ENCODE measurements around the gene NEU1.
"Not testable (repeated sequence)": the region's sequence is repeated elsewhere in the genome, so short reads cannot be mapped to it uniquely, and the experiment has no call there.

NEU1 gene

DNA sequence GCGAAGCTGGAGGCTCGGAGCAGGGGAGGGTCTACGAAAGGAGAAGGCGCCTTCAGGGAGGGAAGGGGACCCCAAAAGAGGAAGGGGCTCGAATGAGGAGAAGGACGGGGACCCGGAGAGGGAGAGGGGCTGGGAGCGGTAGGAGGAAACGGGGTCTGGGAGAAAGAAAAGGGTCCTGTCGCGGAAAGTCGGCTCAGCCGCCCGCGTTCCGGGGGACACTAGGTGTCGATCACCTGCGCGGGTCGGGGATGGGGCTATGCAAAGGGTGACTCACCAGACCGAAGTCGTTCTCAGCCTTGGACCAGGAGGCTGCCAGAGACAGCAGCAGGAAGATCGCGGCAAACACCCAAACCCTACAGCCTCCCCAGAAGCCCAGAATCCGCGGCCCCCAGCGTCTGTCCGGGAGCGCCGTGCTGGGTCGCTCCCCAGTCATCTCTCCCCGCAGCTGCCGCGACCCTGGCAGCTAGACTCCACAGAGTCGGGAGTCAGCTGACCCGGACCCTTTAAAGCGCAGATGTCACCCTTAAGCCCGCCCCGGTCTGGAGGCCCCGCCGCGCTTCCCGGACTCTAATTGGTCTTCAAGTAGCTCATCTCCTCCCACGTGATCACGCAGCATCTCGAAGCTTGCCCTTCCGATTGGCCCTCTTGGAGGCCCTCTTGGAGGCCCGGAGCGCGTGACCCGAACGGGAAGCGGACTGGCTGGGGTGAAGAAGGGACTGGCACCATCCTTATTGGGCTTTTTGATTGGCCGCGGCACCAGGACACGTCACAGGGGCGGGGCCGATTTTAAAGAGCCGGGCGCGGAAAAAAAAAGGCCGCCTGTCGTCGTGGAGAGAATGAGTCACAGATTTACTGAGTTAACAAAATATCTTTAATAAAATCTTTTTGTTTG is at the start of gene NEU1:
Gene NEU1, minus strand, starts transcription at position 478 of the 892 bp plus-strand sequence. Its CDS starts 45 bp downstream, at position 433.
- peak; percentile 98 for DNase-seq

DNA sequence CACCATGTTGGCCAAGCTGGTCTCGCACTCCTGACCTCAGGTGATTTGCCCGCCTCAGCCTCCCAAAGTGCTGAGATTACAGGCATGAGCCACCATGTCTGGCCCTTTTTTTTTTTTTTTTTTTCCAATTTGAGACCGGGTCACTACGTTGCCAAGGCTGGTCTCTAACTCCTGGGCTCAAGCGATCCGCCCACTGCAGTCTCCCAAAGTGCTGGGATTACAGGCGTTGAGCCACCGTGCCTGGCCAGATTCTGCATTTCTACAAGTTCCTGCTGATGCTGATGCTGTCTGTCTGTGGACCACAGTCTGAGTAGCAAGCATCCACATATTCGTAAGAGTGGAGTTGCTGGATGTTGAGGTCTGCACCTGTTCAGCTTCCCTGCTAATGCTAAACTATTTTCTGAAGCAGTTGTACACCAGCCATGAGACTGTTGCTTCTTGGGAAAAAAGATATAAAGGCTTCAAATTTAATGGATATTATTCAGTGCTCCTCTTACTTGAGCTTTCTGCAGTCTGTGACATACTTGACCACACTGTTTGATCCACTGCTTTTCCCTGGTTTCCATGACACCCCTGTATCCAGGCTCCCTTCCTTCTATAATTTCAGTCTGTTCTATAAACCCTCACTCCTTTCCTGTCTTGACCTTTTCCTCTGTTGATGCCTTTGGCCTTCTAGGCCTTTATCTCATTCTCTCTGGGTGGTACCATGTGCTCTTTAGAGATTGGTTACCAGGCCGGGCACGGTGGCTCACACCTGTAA is 49.4 kb upstream of the NEU1 start:
- no peak for DNase-seq

DNA sequence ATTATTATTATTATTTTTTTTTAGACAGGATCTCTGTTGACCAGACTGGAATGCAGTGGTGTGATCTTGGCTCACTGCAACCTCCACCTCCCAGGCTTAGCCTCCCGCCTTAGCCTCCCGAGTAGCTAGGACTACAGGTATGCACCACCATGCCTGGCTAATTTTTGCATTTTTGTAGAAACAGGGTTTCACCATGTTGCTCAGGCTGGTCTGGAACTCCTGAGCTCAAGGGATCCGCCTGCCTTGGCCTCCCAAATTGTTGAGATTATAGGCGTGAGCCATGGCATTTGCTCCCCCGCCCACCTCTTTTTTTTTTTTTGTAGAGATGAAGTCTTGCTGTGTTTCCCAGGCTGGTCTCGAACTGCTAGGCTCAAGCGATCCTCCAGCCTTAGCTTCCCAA is 46.7 kb upstream of the NEU1 start:
- DNase-seq: not testable (repeated sequence)

DNA sequence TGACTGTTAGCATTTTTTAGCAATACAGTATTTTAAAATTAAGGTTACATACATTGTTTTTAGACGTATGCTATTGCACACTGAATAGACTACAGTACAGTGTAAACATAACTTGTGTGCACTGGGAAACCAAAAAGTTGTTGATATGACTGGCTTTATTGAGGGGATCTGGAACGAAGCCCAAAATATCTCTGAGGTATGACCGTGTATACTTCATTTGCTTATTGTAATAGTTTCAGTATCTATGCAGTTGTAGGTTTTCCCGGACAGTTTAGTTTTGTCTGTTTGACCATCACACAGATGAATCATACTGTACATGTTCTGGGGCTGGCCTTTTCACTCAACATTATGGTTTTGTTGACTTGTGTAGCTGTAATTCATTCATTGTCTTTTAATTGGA is 46.2 kb upstream of the NEU1 start:
- DNase-seq: no peak

DNA sequence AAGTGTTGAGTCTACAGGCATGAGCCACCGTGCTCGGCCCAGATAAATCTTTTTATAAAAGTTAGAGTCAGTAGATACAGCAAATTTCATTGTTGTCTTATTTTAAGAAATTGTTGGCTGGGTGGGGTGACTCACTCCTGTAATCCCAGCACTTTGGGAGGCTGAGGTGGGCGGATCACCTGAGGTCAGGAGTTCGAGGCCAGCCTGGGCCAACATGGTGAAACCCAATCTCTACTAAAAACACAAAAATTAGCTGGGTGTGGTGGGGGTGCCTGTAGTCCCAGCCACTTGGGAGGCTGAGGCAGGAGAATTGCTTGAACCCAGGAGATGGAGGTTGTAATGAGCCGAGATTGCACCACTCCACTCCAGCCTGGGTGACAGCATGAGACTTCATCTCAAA is 45.6 kb upstream of the NEU1 start:
- not testable (repeated sequence) for DNase-seq

DNA sequence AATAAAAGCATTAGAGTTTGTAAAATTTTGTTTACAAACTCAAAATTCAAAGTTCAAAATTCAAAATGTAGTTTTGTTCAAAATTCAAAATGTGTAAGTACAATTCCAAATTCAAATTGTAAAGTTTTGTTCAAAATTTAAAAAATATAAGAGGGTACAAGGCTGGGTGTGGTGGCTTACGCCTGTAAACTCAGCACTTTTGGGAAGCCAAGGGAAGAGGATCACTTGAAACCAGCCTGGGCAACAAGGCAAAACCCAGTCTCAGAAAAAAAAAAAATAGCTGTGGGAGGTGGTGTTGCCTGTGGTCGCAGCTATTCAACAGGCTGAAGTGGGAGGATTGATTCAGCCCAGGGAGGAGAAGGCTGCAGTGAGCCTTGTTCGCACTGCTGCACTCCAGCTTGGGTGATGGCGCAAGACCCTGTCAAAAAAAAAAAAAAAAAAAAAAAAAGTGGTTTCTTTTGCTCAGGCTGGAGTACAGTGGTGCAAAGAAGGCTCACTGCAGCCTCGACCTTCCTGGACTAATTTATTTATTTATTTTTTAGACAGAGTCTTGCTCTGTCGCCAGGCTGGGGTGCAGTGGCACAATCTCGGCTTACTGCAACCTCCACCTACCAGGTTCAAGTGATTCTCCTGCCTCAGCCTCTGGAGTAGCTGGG is 44.7 kb upstream of the NEU1 start:
- no peak for DNase-seq

DNA sequence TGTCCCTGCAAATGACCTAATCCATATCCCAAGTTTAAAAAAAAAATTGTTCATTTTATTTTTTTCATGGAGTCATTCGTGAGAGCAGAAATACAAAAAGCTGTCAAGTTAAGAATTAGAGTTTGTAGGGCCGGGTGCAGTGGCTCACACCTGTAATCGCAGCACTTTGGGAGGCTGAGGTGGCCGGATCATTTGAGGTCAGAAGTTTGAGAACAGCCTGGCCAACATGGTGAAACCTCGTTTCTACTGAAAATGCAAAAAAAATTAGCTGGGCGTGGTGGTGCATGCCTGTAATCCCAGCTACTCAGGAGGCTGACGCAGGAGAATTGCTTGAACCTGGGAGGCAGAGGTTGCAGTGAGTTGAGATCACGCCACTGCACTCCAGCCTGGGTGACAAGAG is 44.1 kb upstream of the NEU1 start:
- not testable (repeated sequence) for DNase-seq

DNA sequence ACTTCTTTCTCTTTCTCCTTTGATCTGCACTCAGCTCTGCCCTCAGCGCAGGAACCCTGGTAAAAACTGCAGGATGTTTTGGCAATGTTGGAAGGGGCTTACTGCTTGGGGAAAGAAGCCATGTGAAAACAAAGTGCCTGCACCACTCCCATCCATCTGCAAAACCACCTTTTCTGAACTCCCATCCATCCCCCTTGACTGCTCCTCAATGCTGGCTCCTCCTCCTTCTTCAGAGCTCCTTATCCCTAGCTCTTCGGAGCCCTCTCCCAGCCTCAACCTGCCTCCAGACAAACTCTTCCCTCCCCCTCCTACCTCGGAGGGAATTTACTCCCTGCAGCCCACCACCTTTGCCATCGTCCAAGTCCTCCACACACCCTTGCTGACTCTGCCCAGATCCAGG is 43.5 kb upstream of the NEU1 start:
- DNase-seq: no peak

DNA sequence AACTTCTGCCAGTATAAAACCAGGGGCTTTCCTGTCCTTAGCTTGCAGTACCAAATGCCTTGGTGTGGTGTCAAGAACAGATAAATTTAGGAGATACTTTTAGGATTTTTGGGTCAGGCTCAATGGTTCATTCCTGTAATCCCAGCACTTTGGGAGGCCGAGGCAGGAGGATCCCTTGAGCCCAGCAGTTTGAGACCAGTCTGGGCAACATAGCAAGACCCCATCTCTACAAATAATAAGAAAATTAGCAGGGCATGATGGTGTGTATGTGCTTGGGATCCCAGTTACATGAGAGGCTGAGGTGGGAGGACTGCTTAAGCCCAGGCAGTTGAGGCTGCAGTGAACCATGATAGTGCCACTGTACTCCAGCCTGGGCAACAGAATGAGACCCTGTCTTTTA is 42.4 kb upstream of the NEU1 start:
- no peak for DNase-seq

DNA sequence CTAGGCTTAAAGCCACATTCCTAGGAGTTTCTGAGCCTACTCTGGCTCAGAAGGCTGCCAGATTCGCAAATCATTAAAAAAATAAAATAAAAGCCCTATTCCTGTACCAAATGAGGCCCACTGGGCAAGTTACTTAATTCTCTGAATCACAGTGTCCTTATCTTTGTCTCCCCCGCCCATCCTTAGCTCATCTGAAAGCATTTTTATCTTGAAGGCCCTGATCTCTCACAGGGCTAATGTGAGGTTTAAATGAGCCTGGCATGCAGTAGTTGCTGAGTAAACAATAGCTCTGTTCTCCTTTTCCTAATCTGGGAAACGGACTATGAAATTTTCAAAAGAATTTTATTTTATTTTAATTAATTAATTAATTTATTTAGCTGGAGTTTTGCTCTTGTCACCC is 41.3 kb upstream of the NEU1 start:
- no peak for DNase-seq

DNA sequence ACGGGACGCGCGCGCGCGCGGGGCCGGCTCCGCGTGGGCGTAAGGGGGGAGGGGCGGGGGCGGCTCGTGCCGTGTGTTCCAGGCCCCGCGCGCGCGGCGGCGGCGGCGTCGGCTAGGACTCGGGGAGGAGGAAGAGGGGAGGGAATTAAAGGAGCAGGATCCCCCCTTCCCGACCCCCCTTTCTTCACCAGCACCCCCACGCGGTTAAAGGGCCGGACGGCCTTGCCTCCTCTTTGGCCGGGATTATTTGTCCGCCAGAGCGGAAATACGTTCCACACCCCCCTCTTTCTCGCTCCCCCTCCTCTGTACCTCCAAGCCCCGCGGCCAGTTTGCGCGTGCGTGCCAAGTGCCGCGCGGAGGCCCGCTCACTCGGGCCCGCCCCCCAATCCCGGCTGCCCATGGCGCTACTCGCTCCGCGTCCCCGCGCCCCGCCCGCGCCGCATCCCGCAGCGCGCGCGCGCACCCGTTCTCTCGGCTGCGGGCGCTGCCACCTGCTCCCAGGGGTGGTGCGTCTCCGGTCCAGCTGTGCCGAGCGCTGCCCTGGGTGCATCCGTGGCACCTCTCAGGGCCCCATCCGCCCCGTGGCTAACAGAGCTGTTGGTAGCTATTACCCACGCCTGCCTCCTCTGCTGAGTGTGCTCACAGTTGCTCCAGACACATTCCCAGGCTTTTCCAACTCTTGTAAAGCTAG is 39.5 kb upstream of the NEU1 start, which contains the start of gene ZBTB12:
Gene ZBTB12, minus strand, starts transcription at position 134 of the 691 bp plus-strand sequence. CDS start 781 bp downstream, outside the sequence.
- DNase-seq: peak; percentile 92

DNA sequence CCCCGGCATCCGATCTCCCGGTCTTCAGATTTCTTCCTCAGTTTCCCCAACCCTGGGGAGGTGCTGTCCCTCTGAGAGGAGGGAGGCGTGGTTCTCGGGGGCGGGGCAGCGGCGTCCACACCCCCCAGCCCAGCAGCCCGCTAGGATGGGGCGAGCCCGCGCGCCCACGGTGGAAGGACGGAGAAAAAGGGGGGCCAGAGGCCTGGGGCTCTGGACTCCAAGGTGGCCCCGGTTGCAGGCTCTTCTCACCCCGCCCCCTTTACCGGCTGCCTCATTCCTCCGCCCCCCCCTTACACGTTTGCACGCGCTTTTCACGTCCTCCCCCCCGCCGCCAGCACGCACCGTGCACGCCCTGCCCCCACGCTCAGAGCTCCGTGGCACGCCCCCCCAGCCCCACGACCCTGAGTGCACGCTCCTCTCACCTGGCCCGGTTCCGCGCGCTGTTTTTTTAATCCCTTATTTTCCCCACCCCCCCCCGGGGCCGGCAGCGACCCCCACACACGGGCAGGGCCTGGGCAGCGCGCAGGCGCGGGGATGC is 38.9 kb upstream of the NEU1 start:
- DNase-seq: peak; percentile 84

DNA sequence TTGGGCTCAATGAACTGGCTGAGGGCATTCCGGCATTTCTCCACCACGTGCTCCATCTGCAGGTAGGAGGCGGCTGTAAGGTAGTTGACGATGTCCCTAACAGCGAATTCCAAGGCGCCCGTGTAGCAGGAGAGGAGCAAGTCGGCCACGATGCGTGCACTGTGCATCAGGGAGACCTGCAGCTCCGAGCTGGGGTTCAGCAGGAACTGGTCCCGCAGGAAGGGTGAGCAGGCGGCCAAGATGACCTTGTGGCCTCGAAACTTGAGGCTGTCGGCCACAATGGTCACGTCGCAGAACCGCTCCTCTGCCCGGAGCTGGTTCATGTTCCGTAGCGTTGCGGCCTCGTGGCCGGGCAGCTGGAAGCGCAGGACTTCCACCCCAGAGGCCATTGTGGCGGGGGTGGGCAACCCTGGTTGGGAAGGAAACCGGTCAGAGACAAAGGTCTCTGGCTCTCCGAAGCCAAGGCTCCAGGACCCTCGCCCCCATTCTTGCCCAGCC is 38.3 kb upstream of the NEU1 start:
- DNase-seq: no peak

DNA sequence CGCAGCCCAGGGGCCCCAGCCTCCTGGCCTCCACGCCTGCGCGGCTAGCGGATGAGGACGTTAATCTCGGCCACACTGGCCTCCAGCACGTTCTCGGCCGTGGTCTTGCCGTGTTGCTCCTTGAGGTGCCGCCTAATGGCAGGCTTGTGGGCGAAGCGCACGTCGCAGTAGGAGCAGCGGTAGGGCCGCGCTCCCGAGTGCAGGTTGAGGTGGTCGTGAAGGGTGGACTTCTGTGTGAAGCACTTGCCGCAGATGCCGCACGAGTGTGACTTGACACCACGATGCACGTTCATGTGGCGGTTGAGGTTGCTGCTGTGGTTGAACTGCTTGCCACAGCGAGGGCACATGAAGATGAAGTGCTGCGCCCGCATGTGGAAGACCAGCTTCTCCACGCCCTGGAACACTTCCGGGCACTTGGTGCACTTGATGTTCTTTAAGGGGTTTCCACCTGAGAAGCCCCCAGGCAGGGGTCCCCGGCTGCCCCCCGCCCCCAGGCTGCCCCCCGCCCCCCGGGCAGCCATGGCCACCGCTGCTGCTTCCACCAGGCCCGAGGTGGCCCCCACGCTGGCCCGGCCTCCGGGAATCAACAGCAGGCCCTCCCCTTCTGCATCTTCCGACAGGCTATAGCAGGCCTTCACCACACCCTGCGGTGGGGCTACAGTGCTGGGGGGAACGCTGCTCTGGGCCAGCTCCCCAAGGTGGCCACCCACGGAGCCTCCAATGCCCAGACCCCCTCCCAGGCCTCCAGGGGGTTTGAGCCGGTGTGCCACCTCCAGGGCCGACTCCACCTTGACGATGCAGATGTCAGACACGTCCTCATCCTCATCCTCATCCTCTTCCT is 37.5 kb upstream of the NEU1 start:
- DNase-seq: no peak

DNA sequence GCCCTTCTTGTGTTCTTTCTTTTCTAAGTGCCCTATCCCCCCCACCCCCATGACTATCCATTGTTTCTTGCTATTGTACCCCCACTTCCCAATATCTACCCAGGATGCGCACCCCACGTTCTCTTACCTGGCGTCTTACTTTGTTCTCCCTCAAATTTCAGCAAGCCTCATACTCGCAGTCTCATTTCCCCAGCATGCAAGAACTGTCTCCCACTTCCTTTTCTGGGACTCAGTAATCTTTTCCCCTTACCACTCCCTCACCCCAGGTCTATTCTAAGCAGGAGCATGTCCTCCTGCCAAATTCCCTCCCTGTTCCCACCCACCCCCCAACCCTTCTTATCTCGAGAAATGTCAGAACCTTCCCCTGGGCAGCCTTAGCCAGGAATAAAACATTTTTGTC is 36.6 kb upstream of the NEU1 start:
- DNase-seq: no peak

DNA sequence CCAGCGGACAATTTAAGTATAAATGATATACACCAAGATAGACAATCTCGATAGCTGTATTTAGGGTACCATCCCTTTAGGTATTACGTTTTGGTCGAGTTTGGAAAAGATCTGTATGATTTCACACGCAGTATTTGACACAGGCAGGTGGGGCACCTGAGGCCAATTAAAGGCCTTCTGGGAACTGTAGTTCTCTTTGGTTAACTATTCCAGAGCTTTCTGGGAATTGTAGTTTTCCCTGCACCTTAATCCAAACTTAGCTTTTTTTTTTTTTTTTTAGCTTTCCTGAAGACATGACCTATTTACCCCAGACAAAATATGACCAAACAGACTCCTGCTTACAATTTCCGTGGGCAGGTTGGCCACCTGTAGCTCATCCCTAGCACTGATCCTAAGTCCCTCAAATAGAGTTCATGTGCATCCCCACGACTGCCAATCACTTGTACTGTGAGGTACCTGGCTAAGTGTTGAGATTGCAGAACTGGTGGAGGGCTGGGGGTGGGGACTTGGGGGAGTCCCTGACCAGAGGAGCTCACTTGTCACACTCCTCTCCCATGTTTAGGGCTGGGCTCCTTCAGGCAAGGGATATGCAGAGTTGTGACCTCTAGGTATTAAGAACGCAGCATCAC is 35.9 kb upstream of the NEU1 start:
- peak; percentile 55 for DNase-seq

DNA sequence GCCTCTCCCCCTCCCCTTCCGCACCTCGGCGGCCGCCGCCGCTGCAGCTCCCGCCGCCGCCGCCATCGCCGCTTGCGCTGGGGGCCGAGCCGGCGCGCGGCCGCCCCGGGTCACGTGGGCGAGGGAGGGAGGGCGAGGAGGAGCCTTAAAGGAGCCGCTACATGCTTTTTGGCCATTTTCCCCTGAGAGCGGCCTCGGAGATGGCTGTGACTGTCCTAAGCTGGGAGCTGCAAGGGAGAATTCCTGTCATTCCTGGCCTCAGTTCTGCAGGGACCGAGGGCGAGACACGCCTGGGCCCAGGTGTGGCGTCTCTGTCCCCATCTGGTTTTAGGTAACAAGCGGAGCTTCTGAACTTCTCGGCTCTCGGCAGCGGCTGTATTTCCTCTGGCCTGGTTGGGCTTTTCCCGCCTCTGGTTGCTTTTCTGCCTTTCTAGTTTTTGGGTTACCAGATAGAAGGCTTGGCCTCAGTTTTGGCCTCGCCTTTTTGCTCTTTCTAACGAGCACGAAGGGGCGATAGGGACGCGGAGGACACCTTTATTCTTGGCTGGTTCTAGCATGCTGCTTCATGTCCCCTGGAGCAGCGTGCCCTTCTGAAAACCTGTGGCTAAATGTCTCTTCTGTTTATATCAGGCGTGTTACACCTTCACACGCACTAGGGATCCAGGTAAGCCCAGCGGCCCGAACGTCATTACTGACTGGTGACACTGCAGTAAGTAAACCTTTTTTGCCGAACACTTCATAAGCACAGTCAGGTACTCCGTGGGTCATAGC is 35.2 kb upstream of the NEU1 start, which contains the start of gene EHMT2:
Gene EHMT2, minus strand, starts transcription at position 87 of the 771 bp plus-strand sequence. Its CDS starts 21 bp downstream, at position 66.
- DNase-seq: peak; percentile 86

DNA sequence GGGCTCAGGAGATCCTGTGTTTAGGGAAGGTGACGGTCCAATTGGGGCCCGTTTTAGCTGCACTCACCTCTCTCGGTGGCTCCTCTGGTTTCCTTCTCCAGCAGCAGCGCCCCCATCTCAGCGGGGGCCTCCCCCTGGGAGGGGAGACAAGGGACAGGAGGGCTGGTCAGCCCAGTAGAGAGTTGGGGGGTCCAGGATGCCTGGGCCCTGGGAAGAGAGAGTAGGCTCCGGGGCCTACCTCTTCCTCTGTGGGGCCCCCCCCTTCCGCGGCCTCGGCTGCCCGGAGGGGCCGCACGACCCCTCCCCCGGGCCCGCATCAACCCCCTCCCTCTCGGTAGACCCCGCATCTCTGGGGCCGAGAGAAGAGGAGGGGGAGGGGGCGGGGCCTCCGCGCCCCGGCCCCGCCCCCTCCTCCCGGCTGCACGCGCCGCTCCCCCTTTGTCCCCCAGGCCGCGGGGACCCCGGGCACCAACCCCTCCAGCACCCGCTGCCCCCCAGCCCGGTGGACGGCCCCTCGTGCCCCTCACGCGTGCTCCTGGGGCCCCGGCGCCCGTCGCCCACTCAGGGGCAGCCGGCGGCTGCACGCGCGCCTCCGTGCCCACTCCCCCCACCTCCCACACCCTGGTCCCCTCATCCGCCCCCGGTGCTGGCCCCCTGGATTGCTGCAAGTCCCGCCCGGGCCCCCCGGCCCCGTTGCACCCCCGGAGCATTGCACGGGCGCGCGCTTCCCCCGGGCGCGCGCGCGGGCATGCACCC is 34.4 kb upstream of the NEU1 start:
- peak; percentile 8 for DNase-seq

DNA sequence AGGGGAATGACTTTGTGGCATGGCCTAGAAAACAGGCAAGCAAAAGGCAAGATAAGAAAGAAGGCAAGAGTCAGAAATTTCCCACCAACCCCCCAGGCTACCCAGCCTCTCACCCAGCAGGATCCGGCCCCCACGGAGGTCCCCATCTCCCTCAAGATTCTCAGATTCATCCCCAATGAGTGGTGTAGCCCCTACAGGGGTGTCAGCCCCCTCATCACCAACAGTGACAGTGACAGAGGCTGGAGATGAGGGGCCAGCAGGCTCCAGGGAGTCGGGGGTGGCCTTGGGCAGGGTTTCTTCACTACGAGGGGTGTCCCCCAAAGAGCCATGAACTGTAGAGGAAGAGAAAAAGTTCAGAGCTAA is 33.9 kb upstream of the NEU1 start:
- no peak for DNase-seq

All from CD4-positive, alpha-beta T cell treated with Interleukin-17A for 4 hours (primary cell).